Measurements from ENCODE around the gene YAE1. TPM values are rescaled to one million over a fixed set of nuclear protein-coding genes. Genes with fewer than 3 reads are reported as not detected.

YAE1 gene
- total and polyA plus RNA-seq, 5 donors, result 21.4 to 30.9 (median 23.2) TPM

DNA sequence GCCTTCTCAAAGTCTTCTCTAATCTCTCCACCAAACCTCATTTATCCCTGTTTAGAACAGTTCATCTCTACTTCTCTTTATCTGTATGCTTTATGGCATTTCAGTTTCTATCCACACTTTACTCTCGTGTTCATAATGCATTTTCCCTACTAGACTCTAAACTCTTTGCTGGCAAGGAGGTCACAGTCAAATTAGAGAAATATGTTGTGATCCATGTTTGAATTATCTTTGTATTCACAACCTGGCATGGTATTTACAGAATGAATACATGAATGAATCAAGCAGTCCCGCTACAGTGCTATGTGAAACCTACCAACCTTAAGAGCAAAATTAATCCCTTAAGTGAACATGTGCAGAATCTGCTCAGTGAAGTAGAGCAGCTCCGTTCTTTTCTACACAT, 12.8 kb upstream of the YAE1 start:
- no peak for DNase-seq
- no peaks in the 10 kb centered on the region for H3K27me3 ChIP-seq (ENCODE audit: control insufficient read depth, insufficient read depth)
- no peak overlapping the region for H3K27ac ChIP-seq (ENCODE audit: low read length)
- no peak for ATAC-seq
- H3K9me3 ChIP-seq (ENCODE audit: control insufficient read depth, low read length), result no peaks in the 10 kb centered on the region
- H3K4me3 ChIP-seq (ENCODE audit: low read length), result no peak overlapping the region
- WGBS, result 84% methylated on average over 3 of the region's 3 CpGs
- no peaks in the 10 kb centered on the region for H3K4me1 ChIP-seq (ENCODE audit: control insufficient read depth, insufficient read depth, low read length)
- intact Hi-C loops (cut with DNase I), result no loop called here

DNA sequence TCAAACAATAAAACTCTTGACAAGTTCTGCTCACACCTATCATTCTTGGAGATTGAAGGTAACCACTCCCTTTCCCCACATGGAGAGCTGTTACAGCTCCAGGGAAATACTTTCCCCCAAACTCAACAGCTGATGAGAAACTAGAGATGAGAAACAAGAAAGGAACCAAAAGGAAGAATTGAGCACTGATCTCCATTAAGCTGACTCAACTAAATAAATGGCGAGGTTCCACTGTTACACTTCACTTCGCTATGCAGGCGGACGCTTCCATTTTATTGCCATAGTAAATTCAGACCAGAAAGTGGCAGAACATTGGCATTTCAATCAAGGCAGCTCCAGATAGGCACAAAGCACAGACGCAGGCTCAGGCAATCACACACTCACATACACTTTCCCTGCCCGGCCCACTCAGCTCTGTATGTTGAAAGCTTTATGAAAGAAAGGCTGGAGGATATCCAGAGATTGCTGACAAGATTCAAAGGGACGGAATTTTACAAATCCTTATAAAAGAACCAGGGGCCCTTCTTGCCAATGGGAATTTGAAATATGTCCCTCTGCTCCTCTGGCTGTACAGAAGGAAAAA, 11.5 kb upstream of the YAE1 start:
- H3K4me1 ChIP-seq (ENCODE audit: control insufficient read depth, insufficient read depth, low read length), result no peaks in the 10 kb centered on the region
- H3K9me3 ChIP-seq (ENCODE audit: control insufficient read depth, low read length), result no peaks in the 10 kb centered on the region
- no peak overlapping the region for H3K27ac ChIP-seq (ENCODE audit: low read length)
- no peak overlapping the region for H3K4me3 ChIP-seq (ENCODE audit: low read length)
- intact Hi-C loops (cut with DNase I), result no loop called here
- H3K27me3 ChIP-seq (ENCODE audit: control insufficient read depth, insufficient read depth), result no peaks in the 10 kb centered on the region
- ATAC-seq, result no peak
- whole genome bisulfite sequencing, result 75% methylated on average over 7 of the region's 7 CpGs
- DNase-seq, result no peak

- intact Hi-C loops (cut with DNase I), result no loop called here
- no peaks in the 10 kb centered on the region for H3K4me1 ChIP-seq (ENCODE audit: control insufficient read depth, insufficient read depth, low read length)
- no peaks in the 10 kb centered on the region for H3K9me3 ChIP-seq (ENCODE audit: control insufficient read depth, low read length)
- DNase-seq (no peak), ATAC-seq (no peak)
- no peak overlapping the region for H3K4me3 ChIP-seq (ENCODE audit: low read length)
- no peaks in the 10 kb centered on the region for H3K27me3 ChIP-seq (ENCODE audit: control insufficient read depth, insufficient read depth)
- H3K27ac ChIP-seq (ENCODE audit: low read length), result no peak overlapping the region
- WGBS, result 23% methylated on average over 1 of the region's 1 CpG
Measured at GRCh38 chr7:39557222-39557621, 9.0 kb upstream of the YAE1 start.

- H3K9me3 ChIP-seq (ENCODE audit: control insufficient read depth, low read length), result no peaks in the 10 kb centered on the region
- no peak overlapping the region for H3K4me3 ChIP-seq (ENCODE audit: low read length)
- H3K27me3 ChIP-seq (ENCODE audit: control insufficient read depth, insufficient read depth), result no peaks in the 10 kb centered on the region
- no peak for ATAC-seq
- intact Hi-C loops (cut with DNase I), result no loop called here
- no peak overlapping the region for H3K27ac ChIP-seq (ENCODE audit: low read length)
- DNase-seq, result no peak
- H3K4me1 ChIP-seq (ENCODE audit: control insufficient read depth, insufficient read depth, low read length), result no peaks in the 10 kb centered on the region
Measured at GRCh38 chr7:39557911-39558310, 8.3 kb upstream of the YAE1 start.

DNA sequence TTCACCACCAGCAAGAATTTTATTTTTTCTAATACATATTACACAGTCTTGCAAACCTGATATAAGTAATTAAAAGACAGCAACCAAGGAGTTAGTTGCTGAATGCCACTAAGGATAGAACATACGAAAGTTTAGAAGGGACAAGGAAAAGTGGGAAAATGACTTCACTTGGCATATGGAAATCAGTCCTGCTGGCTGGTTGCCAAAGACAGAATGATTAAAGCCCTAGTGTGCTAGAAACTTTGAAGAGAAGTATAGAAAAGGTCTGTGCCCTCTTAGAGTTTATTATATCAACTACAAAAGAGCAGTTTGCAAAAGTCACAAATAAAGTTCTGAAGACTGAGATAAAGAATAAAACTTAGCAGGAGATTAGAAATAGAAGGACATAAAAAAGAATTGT, 5.8 kb upstream of the YAE1 start:
- 27% methylated on average over 1 of the region's 1 CpG for WGBS
- DNase-seq, result no peak
- intact Hi-C loops (cut with DNase I), result no loop called here

DNA sequence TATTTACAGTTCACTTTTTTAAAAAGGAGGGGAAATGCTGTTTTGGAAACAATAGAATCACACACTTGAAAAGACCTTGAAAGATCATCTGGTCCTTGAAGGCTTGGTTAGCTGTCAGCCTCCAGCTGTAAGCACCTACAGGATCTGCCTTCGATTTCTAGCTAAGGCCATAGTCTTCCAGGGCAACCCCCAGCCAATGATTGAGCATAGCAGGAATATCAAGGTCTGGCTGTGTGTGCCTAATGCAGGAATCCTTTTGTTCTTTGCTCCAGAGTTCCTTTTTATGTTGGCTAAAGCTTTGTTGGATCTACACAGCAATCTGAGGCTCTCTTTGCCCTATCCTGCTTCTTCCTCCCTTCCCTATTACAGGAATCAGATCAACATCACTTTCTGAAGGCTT, 5.2 kb upstream of the YAE1 start:
- no peak overlapping the region for H3K4me3 ChIP-seq (ENCODE audit: low read length)
- no peak overlapping the region for H3K27ac ChIP-seq (ENCODE audit: low read length)
- H3K9me3 ChIP-seq (ENCODE audit: control insufficient read depth, low read length), result no peaks in the 10 kb centered on the region
- no peak for DNase-seq
- H3K4me1 ChIP-seq (ENCODE audit: control insufficient read depth, insufficient read depth, low read length), result no peaks in the 10 kb centered on the region
- 67% methylated on average over 1 of the region's 1 CpG for WGBS
- no peak for ATAC-seq
- no peaks in the 10 kb centered on the region for H3K27me3 ChIP-seq (ENCODE audit: control insufficient read depth, insufficient read depth)
- intact Hi-C loops (cut with DNase I), result no loop called here

More for the DNA sequence above, 5.8 kb upstream of the YAE1 start:
- H3K9me3 ChIP-seq (ENCODE audit: control insufficient read depth, low read length), result no peaks in the 10 kb centered on the region
- H3K4me3 ChIP-seq (ENCODE audit: low read length), result no peak overlapping the region
- no peaks in the 10 kb centered on the region for H3K4me1 ChIP-seq (ENCODE audit: control insufficient read depth, insufficient read depth, low read length)
- ATAC-seq, result no peak
- no peak overlapping the region for H3K27ac ChIP-seq (ENCODE audit: low read length)
- no peaks in the 10 kb centered on the region for H3K27me3 ChIP-seq (ENCODE audit: control insufficient read depth, insufficient read depth)

DNA sequence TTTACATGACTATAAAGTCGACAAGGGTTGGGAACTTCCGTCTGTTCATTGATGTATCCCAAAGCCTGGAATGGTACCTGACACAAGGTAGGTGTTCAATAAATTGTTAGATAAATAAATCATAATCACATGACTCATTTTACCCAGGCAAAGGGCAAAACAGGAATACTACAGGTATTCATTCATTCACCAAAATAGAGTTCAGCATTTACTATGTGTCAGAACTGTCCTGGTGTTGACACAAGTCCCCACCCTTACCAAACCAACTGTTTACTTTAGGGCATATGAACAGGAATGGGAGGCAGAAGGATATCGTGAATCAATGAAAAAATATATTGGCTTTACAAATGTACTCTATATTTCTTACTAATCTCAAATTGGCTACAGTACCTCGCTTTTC, 666 bp upstream of the YAE1 start:
- H3K4me1 ChIP-seq (ENCODE audit: control insufficient read depth, insufficient read depth, low read length), result no peaks in the 10 kb centered on the region
- no peaks in the 10 kb centered on the region for H3K9me3 ChIP-seq (ENCODE audit: control insufficient read depth, low read length)
- ATAC-seq (peak in 1 of 2 donors; percentile 12), DNase-seq (no peak)
- WGBS, result 46% methylated on average over 4 of the region's 4 CpGs
- no peaks in the 10 kb centered on the region for H3K27me3 ChIP-seq (ENCODE audit: control insufficient read depth, insufficient read depth)
- intact Hi-C loops (cut with DNase I), result no loop called here
- H3K4me3 ChIP-seq (ENCODE audit: low read length), result peak overlapping the region; percentile 81
- H3K27ac ChIP-seq (ENCODE audit: low read length), result no peak overlapping the region

DNA sequence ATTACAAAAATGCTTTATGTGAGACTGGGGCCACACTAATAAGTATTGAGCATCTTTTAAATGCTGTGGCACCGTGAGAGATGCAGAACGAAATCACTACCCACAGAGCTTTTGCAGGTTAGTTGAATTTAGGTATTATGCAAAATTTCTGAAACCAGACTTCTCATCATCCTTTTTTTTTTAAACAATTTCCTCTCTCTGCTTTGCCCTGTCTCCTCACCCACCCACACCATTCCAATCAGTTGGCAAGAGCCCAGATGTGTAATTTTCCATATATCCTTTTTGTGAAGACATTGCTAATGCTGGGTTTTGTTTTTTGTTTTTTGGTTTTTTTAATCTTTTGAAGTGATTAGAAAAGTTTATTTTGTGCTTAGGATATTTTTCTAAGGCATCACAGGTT, 1.1 kb downstream of the YAE1 start:
- DNase-seq (no peak), ATAC-seq (no peak)
- intact Hi-C loops (cut with DNase I), result no loop called here
- no peak overlapping the region for H3K27ac ChIP-seq (ENCODE audit: low read length)
- H3K4me1 ChIP-seq (ENCODE audit: control insufficient read depth, insufficient read depth, low read length), result no peaks in the 10 kb centered on the region
- WGBS, result 67% methylated on average over 2 of the region's 2 CpGs
- no peaks in the 10 kb centered on the region for H3K27me3 ChIP-seq (ENCODE audit: control insufficient read depth, insufficient read depth)
- peak overlapping the region; percentile 81 for H3K4me3 ChIP-seq (ENCODE audit: low read length)
- no peaks in the 10 kb centered on the region for H3K9me3 ChIP-seq (ENCODE audit: control insufficient read depth, low read length)

GRCh38 chr7:39574673-39575349, 8.6 kb downstream of the YAE1 start:
- Histone ChIP-seq H3K9me3 (ENCODE audit: control insufficient read depth, low read length) (no peaks in the 10 kb centered on the region), H3K27ac (ENCODE audit: low read length) (no peak overlapping the region), H3K27me3 (ENCODE audit: control insufficient read depth, insufficient read depth) (no peaks in the 10 kb centered on the region), H3K4me3 (ENCODE audit: low read length) (no peak overlapping the region), H3K4me1 (ENCODE audit: control insufficient read depth, insufficient read depth, low read length) (no peaks in the 10 kb centered on the region)
- 100% methylated on average over 2 of the region's 2 CpGs for WGBS
- DNase-seq (no peak), ATAC-seq (no peak)
- intact Hi-C loops (cut with DNase I), result no loop called here

GRCh38 chr7:39577229-39577874, 11.1 kb downstream of the YAE1 start:
- no peak for ATAC-seq
- DNase-seq, result peak in 2 of 3 donors; percentile 19 to 54
- 94% methylated on average over 27 of the region's 27 CpGs for WGBS
- Histone ChIP-seq H3K4me1 (ENCODE audit: control insufficient read depth, insufficient read depth, low read length) (no peaks in the 10 kb centered on the region), H3K9me3 (ENCODE audit: control insufficient read depth, low read length) (no peaks in the 10 kb centered on the region), H3K27ac (ENCODE audit: low read length) (no peak overlapping the region), H3K27me3 (ENCODE audit: control insufficient read depth, insufficient read depth) (no peaks in the 10 kb centered on the region), H3K4me3 (ENCODE audit: low read length) (no peak overlapping the region)
- intact Hi-C loops (cut with DNase I), result no loop called here

GRCh38 chr7:39580149-39580874, 14.1 kb downstream of the YAE1 start:
- WGBS, result 21% methylated on average over 8 of the region's 8 CpGs
- H3K27ac ChIP-seq (ENCODE audit: low read length), result no peak overlapping the region

More at GRCh38 chr7:39580149-39580874, 14.1 kb downstream of the YAE1 start:
- intact Hi-C loops (cut with DNase I), result loop anchor here (2.0 to 5.0 kb wide), 2 partner anchors 166 to 167 kb away; no protein-coding TSS in a partner anchor
- Histone ChIP-seq H3K27me3 (ENCODE audit: control insufficient read depth, insufficient read depth) (no peaks in the 10 kb centered on the region), H3K4me1 (ENCODE audit: control insufficient read depth, insufficient read depth, low read length) (no peaks in the 10 kb centered on the region), H3K9me3 (ENCODE audit: control insufficient read depth, low read length) (no peaks in the 10 kb centered on the region), H3K4me3 (ENCODE audit: low read length) (no peak overlapping the region)
- ATAC-seq (peak; percentile 89 to 92), DNase-seq (peak; percentile 72 to 80 (median 78))

Measured in right cardiac atrium (tissue), 5 donors.